Naive B cell (primary cell): ENCODE data around the gene PFDN6. TPM values are rescaled to one million over a fixed set of nuclear protein-coding genes. Genes with fewer than 3 reads are reported as not detected.
"Not testable (repeated sequence)": the region's sequence is repeated elsewhere in the genome, so short reads cannot be mapped to it uniquely, and the experiment has no call there.

Experiments used
- ATAC-seq, 2 donors: fragments of 150-1000 bp; cut with Tn5 transposase; 2 replicates each; pipeline ENCODE4 v1.10.0; 2021; ENCODE audit warnings: low read depth in 2 of 2, mild to moderate bottlenecking in 2 of 2, moderate library complexity in 2 of 2
- DNase-seq: peaks from one replicate; pipeline ENCODE4 v3.0.0; 2022
- H3K27ac Mint-ChIP-seq, 6 donors: one replicate each; pipeline ENCODE4 v1.8.0; 2020 to 2022; ENCODE audit warnings: mild to moderate bottlenecking in 6 of 6, mixed read lengths in 6 of 6, moderate library complexity in 5 of 6, inconsistent platforms in 2 of 6
- H3K27me3 Mint-ChIP-seq, 3 donors: one replicate each; pipeline ENCODE4 v1.8.0; 2021 to 2022; ENCODE audit warnings: mixed read lengths in 3 of 3, mild to moderate bottlenecking in 1 of 3
- H3K36me3 Mint-ChIP-seq, 2 donors: one replicate each; pipeline ENCODE4 v1.8.0; 2020 to 2022; ENCODE audit warnings: mixed read lengths in 2 of 2, inconsistent platforms in 1 of 2, mild to moderate bottlenecking in 1 of 2
- H3K4me1 Mint-ChIP-seq, 3 donors: one replicate each; pipeline ENCODE4 v1.8.0; 2020 to 2022; ENCODE audit warnings: mixed read lengths in 3 of 3, inconsistent platforms in 1 of 3, mild to moderate bottlenecking in 1 of 3, moderate library complexity in 1 of 3
- H3K4me3 Mint-ChIP-seq, 8 donors: one replicate each; pipeline ENCODE4 v1.8.0; 2020 to 2022; ENCODE audit warnings: mild to moderate bottlenecking in 8 of 8, mixed read lengths in 8 of 8, moderate library complexity in 8 of 8, inconsistent platforms in 2 of 8
- H3K9me3 Mint-ChIP-seq, 7 donors: one replicate each; pipeline ENCODE4 v1.8.0; 2020 to 2022; ENCODE audit warnings: mixed read lengths in 7 of 7, mild to moderate bottlenecking in 5 of 7, inconsistent platforms in 2 of 7, moderate library complexity in 1 of 7
- polyA plus RNA-seq, 6 donors: library from polyadenylated mRNA; unstranded; fragments of 300-500 nt; fragmentation: Illumina TruSeq; gene quantifications; one replicate each; pipeline ENCODE4 v1.2.3, GENCODE V29; 2021; ENCODE audit warnings: low read depth in 6 of 6

The PFDN6 gene
- polyA plus RNA-seq, 6 donors from 2014 or later, result 29.4 to 47.8 (median 41.3) TPM

DNA sequence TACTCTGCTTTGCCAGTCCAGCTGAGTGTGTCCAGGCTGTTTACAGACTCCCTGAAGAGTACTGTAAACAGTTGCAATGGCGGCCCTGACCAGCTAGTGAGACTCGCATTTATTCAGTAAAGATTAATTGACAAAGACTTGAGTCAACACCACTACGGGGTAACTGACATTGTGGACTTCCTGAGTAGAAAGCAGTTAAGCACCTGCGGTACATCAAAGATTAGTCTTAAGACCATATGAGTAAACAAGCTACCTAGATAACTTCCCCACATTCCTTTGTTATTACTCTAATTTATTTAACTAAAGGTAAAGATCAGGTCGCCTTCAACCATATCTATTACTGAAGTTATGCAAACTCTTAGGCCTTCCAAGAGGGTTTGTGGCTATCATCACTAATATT is 30.4 kb upstream of the PFDN6 start:
- H3K27ac Mint-ChIP-seq, result no peak overlapping the region
- peaks cover 0 to 7% of the 10 kb centered on the region in 2 donors for H3K36me3 Mint-ChIP-seq
- peaks cover 0 to 5% (median under 1%) of the 10 kb centered on the region in 3 donors for H3K4me1 Mint-ChIP-seq
- ATAC-seq, result no peak
- no peaks in the 10 kb centered on the region for H3K27me3 Mint-ChIP-seq
- no peak for DNase-seq
- H3K4me3 Mint-ChIP-seq, result no peak overlapping the region
- H3K9me3 Mint-ChIP-seq, result no peaks in the 10 kb centered on the region

DNA sequence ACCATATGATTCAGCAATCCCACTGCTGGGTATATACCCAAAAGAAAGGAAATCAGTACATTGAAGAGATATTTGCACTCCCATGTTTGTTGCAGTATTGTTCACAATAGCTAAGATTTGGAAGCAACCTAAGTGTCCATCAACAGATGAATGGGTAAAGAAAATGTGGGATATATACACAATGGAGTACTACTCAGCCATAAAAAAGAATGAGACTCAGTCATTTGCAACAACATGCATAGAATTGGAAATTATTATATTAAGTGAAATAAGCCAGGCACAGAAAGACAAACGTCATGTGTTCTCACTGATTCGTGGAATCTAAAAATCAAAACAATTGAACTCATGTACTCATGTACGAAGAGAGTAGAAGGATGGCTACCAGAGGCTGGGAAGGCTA is 26.9 kb upstream of the PFDN6 start:
- Mint-ChIP-seq H3K27ac (peak overlapping the region in 2 of 6 donors; percentile 12 to 17), H3K36me3 (peaks cover 14 to 16% of the 10 kb centered on the region in 2 donors)
- not testable (repeated sequence) for H3K27me3 Mint-ChIP-seq, H3K9me3 Mint-ChIP-seq, ATAC-seq, DNase-seq, H3K4me3 Mint-ChIP-seq, H3K4me1 Mint-ChIP-seq

DNA sequence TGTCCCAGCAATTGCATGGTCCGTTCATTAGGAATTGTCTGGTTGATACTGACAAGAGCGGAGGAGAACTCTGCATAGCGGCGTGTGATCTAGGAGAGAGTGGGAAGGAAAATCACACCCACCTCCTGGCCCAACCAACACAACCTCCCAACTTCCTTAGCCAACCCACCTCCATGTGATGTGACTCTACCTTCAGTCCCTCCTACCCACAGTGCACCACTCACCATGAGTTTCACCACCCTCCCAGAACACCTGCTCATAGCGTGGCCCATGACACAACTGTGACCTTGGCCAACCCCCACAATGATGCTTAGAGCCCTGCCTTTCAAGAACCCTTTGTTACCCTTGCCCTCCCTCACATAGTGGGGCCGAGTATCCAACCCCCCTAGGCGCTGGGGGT is 25.4 kb upstream of the PFDN6 start:
- ATAC-seq (no peak), DNase-seq (no peak)
- peak overlapping the region in 2 of 6 donors; percentile 60 to 93 for H3K27ac Mint-ChIP-seq
- H3K4me3 Mint-ChIP-seq, result peak overlapping the region in 1 of 8 donors; percentile 78
- H3K9me3 Mint-ChIP-seq, result no peaks in the 10 kb centered on the region
- H3K36me3 Mint-ChIP-seq, result peaks cover 23 to 29% of the 10 kb centered on the region in 2 donors
- H3K27me3 Mint-ChIP-seq, result no peaks in the 10 kb centered on the region
- H3K4me1 Mint-ChIP-seq, result peaks cover 1 to 8% (median 5%) of the 10 kb centered on the region in 3 donors

DNA sequence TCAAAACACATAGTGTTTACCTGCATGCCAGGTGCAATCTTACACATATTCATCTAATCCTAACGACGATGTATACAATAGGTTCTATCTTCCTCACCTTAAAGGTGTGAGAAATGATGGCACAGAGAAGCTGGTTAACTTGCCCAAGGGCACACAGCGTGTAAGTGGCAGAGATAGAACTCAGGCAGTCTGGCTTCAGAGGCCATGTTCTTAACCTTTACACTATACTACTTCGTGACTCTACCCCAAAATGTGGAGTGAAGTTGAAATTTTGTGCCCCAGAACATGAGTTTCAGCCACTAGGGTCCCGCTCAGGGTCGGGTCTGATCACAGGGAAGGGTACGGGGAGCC is 18.3 kb upstream of the PFDN6 start:
- H3K27me3 Mint-ChIP-seq, result no peaks in the 10 kb centered on the region
- peaks cover 45 to 65% (median 60%) of the 10 kb centered on the region in 3 donors for H3K4me1 Mint-ChIP-seq
- peak overlapping the region; percentile 96 to 99 (median 99) for H3K27ac Mint-ChIP-seq
- DNase-seq (no peak), ATAC-seq (peak; percentile 23 to 36)
- peak overlapping the region; percentile 89 to 99 (median 98) for H3K4me3 Mint-ChIP-seq
- H3K36me3 Mint-ChIP-seq, result peaks cover 20 to 37% of the 10 kb centered on the region in 2 donors
- H3K9me3 Mint-ChIP-seq, result no peaks in the 10 kb centered on the region

DNA sequence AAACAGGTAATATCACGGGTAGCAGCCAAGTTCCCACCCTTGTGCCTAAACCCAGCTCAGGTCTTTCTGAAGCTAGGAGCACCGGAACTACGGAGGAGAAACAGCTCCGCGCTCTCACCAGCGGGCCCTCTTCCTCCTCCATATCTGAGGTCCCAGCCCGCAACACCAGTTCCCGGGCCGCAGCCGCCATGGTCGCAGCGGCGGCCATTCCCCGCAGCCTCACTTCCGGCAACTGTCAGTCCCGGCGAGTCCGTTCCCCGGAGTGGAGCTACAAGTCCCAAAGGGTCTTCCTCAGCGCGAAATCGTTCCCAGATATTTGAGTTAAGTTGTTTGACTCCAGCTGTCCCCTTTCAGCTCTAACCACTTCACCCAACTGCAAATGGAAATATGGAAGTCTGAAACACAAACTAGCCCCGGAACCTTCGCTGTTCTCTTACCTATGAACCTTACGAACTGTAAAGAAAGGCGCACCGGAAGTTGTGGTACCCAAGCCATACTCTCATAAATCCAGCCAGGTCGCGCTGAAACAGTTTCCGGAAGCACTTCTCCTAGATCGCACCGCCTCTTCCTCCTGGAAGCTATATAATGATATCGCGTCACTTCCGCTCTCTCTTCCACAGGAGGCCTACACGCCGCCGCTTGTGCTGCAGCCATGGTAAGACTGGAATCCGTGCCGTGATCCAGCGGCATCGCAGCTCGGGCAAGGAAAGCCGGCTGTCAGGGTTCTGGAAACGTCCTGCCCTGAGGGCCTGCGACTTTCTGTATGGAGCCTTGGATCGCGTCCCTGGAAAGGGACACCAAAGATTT is 17.7 kb upstream of the PFDN6 start, which contains the start of the genes RPS18 and VPS52:
Gene RPS18 (plus strand): TSS at position 608 of the 807 bp plus-strand sequence. CDS start 45 bp downstream, at position 653.
Gene VPS52 (minus strand): TSS at position 409 of the 807 bp plus-strand sequence. CDS start 201 bp downstream, at position 208.
- Mint-ChIP-seq H3K4me1 (peaks cover 51 to 70% (median 66%) of the 10 kb centered on the region in 3 donors), H3K27ac (peak within 1 kb of the TSS; percentile 96 to 99 (median 99)), H3K9me3 (no peaks in the 10 kb centered on the region), H3K4me3 (peak within 1 kb of the TSS; percentile 89 to 99 (median 98)), H3K36me3 (peaks cover 16 to 32% of the 10 kb centered on the region in 2 donors), H3K27me3 (no peaks in the 10 kb centered on the region)
- ATAC-seq (peak; percentile 89 to 90), DNase-seq (peak; percentile 91)

DNA sequence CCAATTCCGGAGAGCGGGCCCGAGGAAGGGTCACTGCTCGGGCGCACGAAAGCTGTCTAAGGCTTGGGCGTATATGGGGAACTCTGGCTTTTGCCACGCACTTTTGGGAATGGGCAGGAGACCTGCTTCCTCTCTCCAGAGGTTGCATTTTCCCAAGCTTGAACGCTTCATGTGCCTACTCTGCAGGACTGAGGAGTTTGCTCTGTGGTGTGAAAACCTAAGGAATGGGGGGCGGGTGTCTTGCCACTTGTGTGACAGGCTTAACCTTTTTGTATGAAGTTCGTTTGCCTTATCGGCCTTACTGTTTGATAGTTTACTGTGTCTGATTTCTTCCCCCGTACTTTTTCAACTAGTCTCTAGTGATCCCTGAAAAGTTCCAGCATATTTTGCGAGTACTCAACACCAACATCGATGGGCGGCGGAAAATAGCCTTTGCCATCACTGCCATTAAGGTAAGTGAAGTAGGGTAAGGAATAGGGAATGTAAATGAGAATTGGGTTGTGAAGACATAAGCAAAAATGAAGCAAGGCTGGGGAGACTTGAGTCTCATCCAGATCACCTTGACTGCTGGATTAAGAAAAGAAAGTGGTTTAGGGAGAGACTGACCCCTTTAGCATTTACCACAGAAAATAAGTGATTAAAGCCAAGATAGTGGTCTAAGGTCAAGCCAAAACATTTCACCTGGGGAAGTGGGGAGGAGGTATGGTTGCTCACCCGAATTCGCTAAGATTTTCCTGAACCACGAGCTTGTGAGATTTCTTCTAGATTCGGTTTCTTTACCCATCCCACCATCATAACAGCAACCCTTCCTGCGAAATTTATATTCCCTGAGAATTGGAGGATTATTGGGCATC is 16.9 kb upstream of the PFDN6 start:
- H3K36me3 Mint-ChIP-seq, result peaks cover 11 to 23% of the 10 kb centered on the region in 2 donors
- peak overlapping the region; percentile 89 to 99 (median 98) for H3K4me3 Mint-ChIP-seq
- H3K9me3 Mint-ChIP-seq, result no peaks in the 10 kb centered on the region
- peaks cover 54 to 71% (median 68%) of the 10 kb centered on the region in 3 donors for H3K4me1 Mint-ChIP-seq
- peak in 1 of 2 donors; percentile 0 for ATAC-seq
- no peaks in the 10 kb centered on the region for H3K27me3 Mint-ChIP-seq
- DNase-seq, result no peak
- H3K27ac Mint-ChIP-seq, result peak overlapping the region; percentile 96 to 99 (median 99)

DNA sequence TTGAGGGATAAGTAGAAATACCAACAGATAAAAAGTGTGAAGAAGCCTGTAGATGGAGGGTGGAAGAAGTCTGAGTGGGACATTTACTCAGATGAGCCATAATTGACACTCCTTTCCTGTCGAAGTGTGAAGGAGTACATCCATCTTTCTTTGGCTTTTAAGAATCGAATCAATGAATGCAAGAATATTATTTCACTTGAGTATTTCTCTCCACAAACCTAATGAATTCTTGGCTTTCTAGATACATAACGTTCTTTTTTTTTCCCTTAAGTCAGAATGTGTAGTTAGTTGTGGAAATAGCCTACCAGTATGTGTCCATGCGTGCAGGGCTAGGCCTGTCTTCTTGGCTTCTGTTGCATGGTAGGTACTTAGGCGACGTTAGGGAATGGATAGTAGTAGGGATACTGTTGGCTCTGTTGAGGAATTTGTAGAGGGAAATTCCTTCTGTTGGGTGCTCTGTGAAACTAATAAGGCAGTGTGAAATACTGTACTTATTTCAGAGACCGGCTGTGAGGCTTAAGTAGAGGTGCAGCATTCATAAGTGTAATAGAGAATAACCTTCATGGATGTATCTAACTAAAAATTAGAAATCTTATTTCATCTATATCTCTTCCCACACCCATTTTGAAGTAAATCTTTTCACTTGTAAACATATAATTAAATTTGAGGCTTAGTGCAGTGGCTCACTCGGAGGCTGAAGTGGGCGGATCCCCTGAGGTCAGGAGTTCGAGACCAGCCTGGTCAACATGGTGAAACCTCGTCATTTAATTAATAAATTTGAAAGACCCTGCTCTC is 16.1 kb upstream of the PFDN6 start:
- Mint-ChIP-seq H3K4me3 (peak overlapping the region; percentile 89 to 99 (median 98)), H3K4me1 (peaks cover 61 to 77% (median 76%) of the 10 kb centered on the region in 3 donors), H3K36me3 (peaks cover 4 to 15% of the 10 kb centered on the region in 2 donors), H3K9me3 (no peaks in the 10 kb centered on the region), H3K27me3 (no peaks in the 10 kb centered on the region), H3K27ac (peak overlapping the region in 5 of 6 donors; percentile 96 to 99 (median 99))
- ATAC-seq, result no peak
- no peak for DNase-seq

DNA sequence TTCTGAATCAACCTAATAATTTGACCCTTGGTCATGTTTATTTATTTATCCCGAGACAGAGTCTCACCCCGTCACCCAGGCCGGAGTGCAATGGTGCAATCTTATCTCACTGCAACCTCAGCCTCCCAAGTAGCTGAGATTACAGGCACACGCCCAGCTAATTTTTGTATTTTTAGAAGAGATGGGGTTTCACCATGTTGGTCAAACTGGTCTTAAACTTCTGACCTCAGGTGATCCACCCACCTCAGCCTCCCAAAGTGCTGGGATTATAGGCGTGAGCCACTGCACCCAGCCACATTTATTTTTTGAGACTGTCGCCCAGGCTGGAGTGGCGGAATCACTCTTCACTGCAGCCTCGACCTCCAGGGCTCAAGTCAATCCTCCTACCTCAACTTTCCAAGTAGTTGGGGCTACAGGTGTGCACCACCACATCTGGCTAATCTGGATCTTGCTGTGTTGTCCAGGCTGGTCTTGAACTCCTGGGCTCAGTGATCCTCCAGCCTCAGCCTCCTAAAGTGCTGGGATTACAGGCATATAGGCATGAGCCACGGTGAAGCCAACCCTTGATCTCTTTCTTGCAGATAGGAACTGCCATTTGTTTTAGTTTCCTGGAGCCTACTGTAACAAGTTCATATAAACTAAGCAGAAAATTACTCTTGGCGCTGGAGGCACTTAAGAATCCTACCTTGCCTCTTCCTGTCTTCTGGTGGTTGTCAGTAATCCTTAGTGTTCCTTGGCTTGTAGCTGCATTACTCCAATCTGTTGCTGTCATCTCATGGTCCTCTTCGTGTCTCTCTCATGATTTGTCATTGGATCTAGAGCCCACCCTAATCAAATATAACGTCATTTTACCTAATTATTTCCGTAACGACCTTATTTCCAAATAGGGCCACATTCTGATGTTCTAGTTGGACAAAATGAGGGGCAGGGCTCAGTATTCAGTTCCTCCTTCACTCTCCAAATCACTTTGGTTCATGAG is 15.2 kb upstream of the PFDN6 start:
- H3K27me3 Mint-ChIP-seq, result no peaks in the 10 kb centered on the region
- H3K4me3 Mint-ChIP-seq, result peak overlapping the region; percentile 26 to 99 (median 92)
- no peaks in the 10 kb centered on the region for H3K9me3 Mint-ChIP-seq
- ATAC-seq, result no peak
- peak overlapping the region in 4 of 6 donors; percentile 36 to 99 (median 96) for H3K27ac Mint-ChIP-seq
- DNase-seq, result no peak
- H3K36me3 Mint-ChIP-seq, result peaks cover 4 to 8% of the 10 kb centered on the region in 2 donors
- peaks cover 62 to 85% (median 81%) of the 10 kb centered on the region in 3 donors for H3K4me1 Mint-ChIP-seq

DNA sequence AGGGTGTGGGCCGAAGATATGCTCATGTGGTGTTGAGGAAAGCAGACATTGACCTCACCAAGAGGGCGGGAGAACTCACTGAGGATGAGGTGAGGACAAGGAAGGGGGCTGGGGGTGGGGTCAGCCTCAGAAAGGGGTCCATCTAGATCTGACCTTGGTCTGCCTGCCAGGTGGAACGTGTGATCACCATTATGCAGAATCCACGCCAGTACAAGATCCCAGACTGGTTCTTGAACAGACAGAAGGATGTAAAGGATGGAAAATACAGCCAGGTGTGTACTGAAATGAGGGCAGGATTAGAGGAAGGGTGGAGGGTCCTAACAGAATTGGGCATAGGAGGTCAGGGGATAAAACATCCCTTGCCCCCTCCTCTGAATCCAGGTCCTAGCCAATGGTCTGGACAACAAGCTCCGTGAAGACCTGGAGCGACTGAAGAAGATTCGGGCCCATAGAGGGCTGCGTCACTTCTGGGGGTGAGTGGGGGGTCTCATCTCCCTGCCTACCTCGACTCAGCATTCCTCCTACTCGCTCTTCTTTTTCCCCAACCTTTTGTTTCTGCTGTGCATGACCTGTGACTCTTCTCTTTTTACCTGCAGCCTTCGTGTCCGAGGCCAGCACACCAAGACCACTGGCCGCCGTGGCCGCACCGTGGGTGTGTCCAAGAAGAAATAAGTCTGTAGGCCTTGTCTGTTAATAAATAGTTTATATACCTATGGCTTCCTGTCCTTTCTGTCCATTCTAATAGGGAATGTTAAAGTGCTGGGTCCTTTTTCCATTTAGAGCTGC is 13.4 kb upstream of the PFDN6 start:
- ATAC-seq, H3K36me3 Mint-ChIP-seq, DNase-seq, H3K9me3 Mint-ChIP-seq, H3K27me3 Mint-ChIP-seq: not testable (repeated sequence)
- Mint-ChIP-seq H3K4me3 (peak overlapping the region; percentile 85 to 95 (median 92)), H3K27ac (peak overlapping the region; percentile 59 to 96 (median 92)), H3K4me1 (peaks cover 54 to 80% (median 79%) of the 10 kb centered on the region in 3 donors)

DNA sequence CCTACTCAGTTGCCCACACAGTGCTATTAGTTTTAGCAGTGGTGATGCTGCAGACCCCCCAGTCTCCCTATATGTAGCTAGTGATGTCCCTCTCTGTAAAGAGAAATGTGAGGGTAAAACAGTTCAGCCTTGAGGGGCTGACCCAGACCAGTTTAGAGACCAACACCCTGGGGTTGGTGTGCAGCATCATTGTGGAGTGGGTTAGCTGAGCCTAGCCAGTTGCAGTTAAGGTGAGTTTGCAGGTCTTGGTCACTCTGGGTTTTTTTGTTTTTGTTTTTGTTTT is 12.9 kb upstream of the PFDN6 start:
- H3K27me3 Mint-ChIP-seq, result no peaks in the 10 kb centered on the region
- H3K4me1 Mint-ChIP-seq, result peaks cover 58 to 77% (median 74%) of the 10 kb centered on the region in 3 donors
- H3K9me3 Mint-ChIP-seq, result no peaks in the 10 kb centered on the region
- peak overlapping the region; percentile 59 to 96 (median 92) for H3K27ac Mint-ChIP-seq
- H3K4me3 Mint-ChIP-seq, result peak overlapping the region; percentile 85 to 95 (median 92)
- peaks cover 4 to 8% of the 10 kb centered on the region in 2 donors for H3K36me3 Mint-ChIP-seq
- ATAC-seq (no peak), DNase-seq (no peak)

DNA sequence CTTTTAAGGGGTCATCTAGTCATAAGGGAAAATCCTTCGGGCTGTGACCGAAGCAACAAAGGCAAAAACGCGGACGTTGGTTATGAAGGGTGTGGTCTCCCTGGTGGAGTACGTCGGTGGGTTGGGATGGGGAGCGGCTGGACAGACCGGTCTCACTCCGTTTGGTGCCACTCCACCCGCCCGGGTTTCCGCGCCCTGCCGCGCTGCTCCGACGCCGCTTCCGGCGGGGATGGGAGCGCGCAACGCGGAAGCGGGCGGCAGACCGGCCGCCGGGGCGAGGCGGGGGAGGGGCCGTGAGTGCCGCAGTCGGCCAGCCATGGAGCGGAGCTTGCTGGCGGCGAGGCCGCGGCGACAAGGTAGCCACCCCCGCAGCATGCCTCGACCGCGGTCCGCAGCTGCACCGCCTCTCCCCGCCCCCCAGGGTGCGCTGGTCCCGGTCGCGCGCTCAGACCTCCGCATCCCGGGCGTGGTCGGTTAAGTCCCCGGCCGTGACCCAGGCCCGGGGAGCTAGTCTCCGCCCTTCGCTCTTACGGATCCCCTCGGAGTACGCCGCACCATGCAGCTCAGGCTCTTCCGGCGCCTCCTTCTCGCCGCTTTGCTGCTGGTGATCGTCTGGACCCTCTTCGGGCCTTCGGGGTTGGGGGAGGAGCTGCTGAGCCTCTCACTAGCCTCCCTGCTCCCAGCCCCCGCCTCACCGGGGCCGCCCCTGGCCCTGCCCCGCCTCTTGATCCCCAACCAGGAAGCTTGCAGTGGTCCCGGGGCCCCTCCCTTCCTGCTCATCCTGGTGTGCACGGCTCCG is 12.3 kb upstream of the PFDN6 start, which contains the start of gene B3GALT4:
Gene B3GALT4 (plus strand): TSS at position 260 of the 799 bp plus-strand sequence. CDS start 297 bp downstream, at position 557.
- peak within 1 kb of the TSS; percentile 87 to 97 (median 92) for H3K4me3 Mint-ChIP-seq
- ATAC-seq (peak; percentile 78 to 81), DNase-seq (peak; percentile 80)
- no peaks in the 10 kb centered on the region for H3K27me3 Mint-ChIP-seq
- peak within 1 kb of the TSS; percentile 67 to 96 (median 92) for H3K27ac Mint-ChIP-seq
- no peaks in the 10 kb centered on the region for H3K9me3 Mint-ChIP-seq
- peaks cover 56 to 75% (median 70%) of the 10 kb centered on the region in 3 donors for H3K4me1 Mint-ChIP-seq
- H3K36me3 Mint-ChIP-seq, result peaks cover 4 to 8% of the 10 kb centered on the region in 2 donors
